RPMI7951 (cell line): ENCODE measurements around the gene SYN1. TPM values are rescaled to one million over a fixed set of nuclear protein-coding genes. Genes with fewer than 3 reads are reported as not detected.

Experiments
- DNase-seq: peaks from one replicate; pipeline ENCODE4 v3.0.0-alpha.2; 2012; ENCODE audit warnings: low read depth
- total RNA-seq: library from RNA; depleted of rRNA; stranded (reverse); fragments of >200 nt; shearing (Covaris generic); gene quantifications from 2 replicates; pipeline ENCODE4 v1.2.3, GENCODE V29; 2014

The SYN1 gene
- total RNA-seq, 1 experiment from 2014 or later, result 0.12 TPM

GRCh38 chrX:47574076-47574546 lies 45.5 kb downstream of the SYN1 start:
- no peak for DNase-seq

GRCh38 chrX:47573341-47574075 lies 46.1 kb downstream of the SYN1 start:
- DNase-seq, result peak; percentile 48

- DNase-seq, result no peak
These were observed 46.8 kb downstream of the SYN1 start for GRCh38 chrX:47572773-47573340.

GRCh38 chrX:47571896-47572295 lies 47.8 kb downstream of the SYN1 start:
- no peak for DNase-seq

GRCh38 chrX:47571215-47571614 lies 48.4 kb downstream of the SYN1 start:
- DNase-seq, result no peak

GRCh38 chrX:47570794-47571193 lies 48.9 kb downstream of the SYN1 start:
- DNase-seq, result no peak

- DNase-seq, result no peak
These were observed 50.9 kb downstream of the SYN1 start for GRCh38 chrX:47568656-47569295.

GRCh38 chrX:47566841-47567240 lies 52.8 kb downstream of the SYN1 start:
- DNase-seq, result no peak

- no peak for DNase-seq
These were observed 55.1 kb downstream of the SYN1 start for GRCh38 chrX:47564438-47565085.

GRCh38 chrX:47563801-47564315 lies 55.8 kb downstream of the SYN1 start:
- DNase-seq, result peak; percentile 63

- peak; percentile 43 for DNase-seq
These were observed 56.9 kb downstream of the SYN1 start for GRCh38 chrX:47562615-47563243.

- no peak for DNase-seq
These were observed 58.0 kb downstream of the SYN1 start for GRCh38 chrX:47561659-47562151.

GRCh38 chrX:47560934-47561658 lies 58.6 kb downstream of the SYN1 start, which contains the start of gene ARAF:
Gene ARAF (plus strand): TSS chrX:47561205. CDS start chrX:47562968, 1,763 bp downstream.
- peak; percentile 100 for DNase-seq

GRCh38 chrX:47560179-47560933 lies 59.3 kb downstream of the SYN1 start:
- peak; percentile 21 for DNase-seq

GRCh38 chrX:47558436-47558835 lies 61.2 kb downstream of the SYN1 start:
- no peak for DNase-seq

- no peak for DNase-seq
These were observed 63.5 kb downstream of the SYN1 start for GRCh38 chrX:47556045-47556623.

- DNase-seq, result no peak
These were observed 76.2 kb downstream of the SYN1 start for GRCh38 chrX:47543496-47543895.

- DNase-seq, result peak; percentile 94
These were observed 78.7 kb downstream of the SYN1 start for GRCh38 chrX:47540754-47541538.

- no peak for DNase-seq
These were observed 79.8 kb downstream of the SYN1 start for GRCh38 chrX:47539860-47540259.
